Astrocyte of the cerebellum (primary cell): ENCODE measurements around the gene MYO15B.

Source experiments
- DNase-seq: peaks from one replicate; pipeline ENCODE4 v3.0.0-alpha.2; 2011; ENCODE audit warnings: low read depth
- H3K4me3 ChIP-seq: 2 replicates; pipeline ENCODE4 v1.5.1; 2011; ENCODE audit warnings: mild to moderate bottlenecking, low read depth, low read length, moderate library complexity
- CTCF ChIP-seq: IDR thresholded peaks from 2 replicates; pipeline ENCODE4 v1.5.1; 2012; ENCODE audit warnings: low read length, low read depth, moderate library complexity, mild to moderate bottlenecking; ENCODE audit errors: missing control alignments
- in situ Hi-C: cut with HindIII; loops from 2 replicates; pipeline ENCODE4 v1.10.0; 2017; ENCODE audit warnings: low sequenced_read_pairs

The MYO15B gene

GRCh38 chr17:75632428-75632827 lies 44.8 kb downstream of the MYO15B start:
- TF ChIP-seq CTCF: no peak
- no peak for DNase-seq
- in situ Hi-C loops: no loop called here
- H3K4me3 ChIP-seq: no peak overlapping the region

- DNase-seq: peak; percentile 76
- in situ Hi-C loops: no loop called here
- no peak within 1 kb of the TSS for H3K4me3 ChIP-seq
- TF ChIP-seq CTCF: peak; percentile 94
These were observed 45.4 kb downstream of the MYO15B start, which contains the start of gene SMIM5 for GRCh38 chr17:75632863-75633485. TSS of gene SMIM5 (plus strand) at chr17:75633434. CDS start at chr17:75640202, 6,768 bp downstream.

- peak; percentile 77 for DNase-seq
- in situ Hi-C loops: no loop called here
- H3K4me3 ChIP-seq: no peak overlapping the region
- TF ChIP-seq CTCF: peak; percentile 83
These were observed 46.1 kb downstream of the MYO15B start for GRCh38 chr17:75633486-75634375.

GRCh38 chr17:75634376-75634740 lies 46.8 kb downstream of the MYO15B start:
- DNase-seq: no peak
- in situ Hi-C loops: no loop called here
- H3K4me3 ChIP-seq: no peak overlapping the region
- TF ChIP-seq CTCF: no peak

- in situ Hi-C loops: no loop called here
- no peak for DNase-seq
- no peak for TF ChIP-seq CTCF
- H3K4me3 ChIP-seq: no peak overlapping the region
These were observed 47.4 kb downstream of the MYO15B start for GRCh38 chr17:75634754-75635609.

- no peak overlapping the region for H3K4me3 ChIP-seq
- no peak for DNase-seq
- in situ Hi-C loops: no loop called here
- TF ChIP-seq CTCF: no peak
These were observed 48.1 kb downstream of the MYO15B start for GRCh38 chr17:75635610-75636202.
